Osteoblast (primary cell): ENCODE results near the gene ADARB1. TPM values are rescaled to one million over a fixed set of nuclear protein-coding genes. Genes with fewer than 3 reads are reported as not detected.

Experiments
- DNase-seq: peaks from one replicate; pipeline ENCODE4 v3.0.0; 2011; ENCODE audit warnings: low spot score, mixed read lengths; ENCODE audit not compliant: insufficient read length; ENCODE audit errors: missing footprints
- H2AFZ ChIP-seq: 2 replicates; pipeline ENCODE4 v1.6.0; 2011; ENCODE audit warnings: mild to moderate bottlenecking, low read length
- H3K27ac ChIP-seq: 2 replicates; pipeline ENCODE4 v1.5.1; 2011; ENCODE audit warnings: mild to moderate bottlenecking, low read depth, low read length, moderate library complexity
- H3K27me3 ChIP-seq: 2 replicates; pipeline ENCODE4 v1.6.0; 2012; ENCODE audit warnings: mild to moderate bottlenecking, control low read depth, inconsistent platforms, low read length, moderate library complexity; ENCODE audit not compliant: insufficient read depth
- H3K36me3 ChIP-seq: 2 replicates; pipeline ENCODE4 v1.5.1; 2011; ENCODE audit warnings: mild to moderate bottlenecking, low read length, control low read depth, moderate library complexity; ENCODE audit not compliant: insufficient read depth
- H3K4me1 ChIP-seq: 2 replicates; pipeline ENCODE4 v1.5.1; 2011; ENCODE audit warnings: mild to moderate bottlenecking, low read length, control low read depth, moderate library complexity; ENCODE audit not compliant: insufficient read depth
- H3K4me2 ChIP-seq: 2 replicates; pipeline ENCODE4 v1.6.0; 2011; ENCODE audit warnings: mild to moderate bottlenecking, low read length; ENCODE audit not compliant: insufficient read depth
- H3K4me3 ChIP-seq: fragments of 200-600 bp; sonication (generic); 3 replicates; pipeline ENCODE4 v1.5.1; 2012; ENCODE audit warnings: mild to moderate bottlenecking, low read length, inconsistent platforms; ENCODE audit not compliant: insufficient read depth
- H3K79me2 ChIP-seq: 2 replicates; pipeline ENCODE4 v1.6.0; 2012; ENCODE audit warnings: mild to moderate bottlenecking, low read length, control low read depth, inconsistent platforms; ENCODE audit not compliant: insufficient read depth
- H3K9me3 ChIP-seq: 2 replicates; pipeline ENCODE4 v1.5.1; 2011; ENCODE audit warnings: low read depth, low read length, control low read depth
- H4K20me1 ChIP-seq: 2 replicates; pipeline ENCODE4 v1.6.0; 2012; ENCODE audit warnings: mild to moderate bottlenecking, low read length, control low read depth; ENCODE audit not compliant: insufficient read depth
- total RNA-seq: library from RNA; depleted of rRNA; stranded (reverse); fragments of >200 nt; gene quantifications from 2 replicates; pipeline ENCODE4 v1.2.3, GENCODE V29; 2012
- TF ChIP-seq, protein P1 (sequence below): IDR thresholded peaks from 2 replicates; pipeline ENCODE4 v1.5.1; 2011; ENCODE audit warnings: mild to moderate bottlenecking, low read depth, low read length, moderate library complexity; ENCODE audit errors: extremely low read depth

Gene ADARB1
- total RNA-seq, 1 donor = 19.5 TPM

GRCh38 chr21:45117314-45117713 lies 42.9 kb downstream of the ADARB1 start:
- Histone ChIP-seq H3K79me2 (peaks cover 19% of the 10 kb centered on the region), H3K36me3 (no peaks in the 10 kb centered on the region), H3K27ac (no peak overlapping the region), H3K9me3 (no peaks in the 10 kb centered on the region), H2AFZ (no peak overlapping the region), H3K4me3 (no peak overlapping the region), H3K27me3 (no peaks in the 10 kb centered on the region), H3K4me1 (no peaks in the 10 kb centered on the region), H4K20me1 (peaks cover 19% of the 10 kb centered on the region), H3K4me2 (no peak overlapping the region)
- no peak for DNase-seq
- TF ChIP-seq, protein P1, sequence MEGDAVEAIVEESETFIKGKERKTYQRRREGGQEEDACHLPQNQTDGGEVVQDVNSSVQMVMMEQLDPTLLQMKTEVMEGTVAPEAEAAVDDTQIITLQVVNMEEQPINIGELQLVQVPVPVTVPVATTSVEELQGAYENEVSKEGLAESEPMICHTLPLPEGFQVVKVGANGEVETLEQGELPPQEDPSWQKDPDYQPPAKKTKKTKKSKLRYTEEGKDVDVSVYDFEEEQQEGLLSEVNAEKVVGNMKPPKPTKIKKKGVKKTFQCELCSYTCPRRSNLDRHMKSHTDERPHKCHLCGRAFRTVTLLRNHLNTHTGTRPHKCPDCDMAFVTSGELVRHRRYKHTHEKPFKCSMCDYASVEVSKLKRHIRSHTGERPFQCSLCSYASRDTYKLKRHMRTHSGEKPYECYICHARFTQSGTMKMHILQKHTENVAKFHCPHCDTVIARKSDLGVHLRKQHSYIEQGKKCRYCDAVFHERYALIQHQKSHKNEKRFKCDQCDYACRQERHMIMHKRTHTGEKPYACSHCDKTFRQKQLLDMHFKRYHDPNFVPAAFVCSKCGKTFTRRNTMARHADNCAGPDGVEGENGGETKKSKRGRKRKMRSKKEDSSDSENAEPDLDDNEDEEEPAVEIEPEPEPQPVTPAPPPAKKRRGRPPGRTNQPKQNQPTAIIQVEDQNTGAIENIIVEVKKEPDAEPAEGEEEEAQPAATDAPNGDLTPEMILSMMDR = no peak

DNA sequence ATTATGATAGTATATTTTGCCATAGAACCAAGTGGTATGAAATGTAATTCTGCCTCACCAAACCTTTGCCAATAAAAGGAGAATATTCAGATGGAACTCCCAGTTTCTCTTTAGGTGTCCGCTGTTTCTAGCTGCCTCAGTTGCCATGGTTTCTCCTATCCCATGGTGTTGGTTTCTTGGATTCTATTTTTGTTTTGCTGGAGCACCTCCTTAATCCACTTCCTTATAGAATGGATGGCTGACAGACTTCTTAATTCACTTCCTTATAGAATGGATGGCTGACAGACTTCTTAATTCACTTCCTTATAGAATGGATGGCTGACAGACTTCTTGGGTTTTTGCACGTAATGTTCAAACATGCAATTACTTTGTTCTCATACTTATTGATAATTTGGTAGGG lies 43.7 kb downstream of the ADARB1 start:
- H4K20me1 ChIP-seq = peaks cover 22% of the 10 kb centered on the region
- H3K4me2 ChIP-seq = no peak overlapping the region
- DNase-seq = no peak
- no peak overlapping the region for H2AFZ ChIP-seq
- H3K4me1 ChIP-seq = no peaks in the 10 kb centered on the region
- no peaks in the 10 kb centered on the region for H3K27me3 ChIP-seq
- H3K4me3 ChIP-seq = no peak overlapping the region
- H3K36me3 ChIP-seq = no peaks in the 10 kb centered on the region
- TF ChIP-seq, protein P1 = no peak
- H3K27ac ChIP-seq = no peak overlapping the region
- H3K79me2 ChIP-seq = peaks cover 15% of the 10 kb centered on the region
- H3K9me3 ChIP-seq = no peaks in the 10 kb centered on the region

DNA sequence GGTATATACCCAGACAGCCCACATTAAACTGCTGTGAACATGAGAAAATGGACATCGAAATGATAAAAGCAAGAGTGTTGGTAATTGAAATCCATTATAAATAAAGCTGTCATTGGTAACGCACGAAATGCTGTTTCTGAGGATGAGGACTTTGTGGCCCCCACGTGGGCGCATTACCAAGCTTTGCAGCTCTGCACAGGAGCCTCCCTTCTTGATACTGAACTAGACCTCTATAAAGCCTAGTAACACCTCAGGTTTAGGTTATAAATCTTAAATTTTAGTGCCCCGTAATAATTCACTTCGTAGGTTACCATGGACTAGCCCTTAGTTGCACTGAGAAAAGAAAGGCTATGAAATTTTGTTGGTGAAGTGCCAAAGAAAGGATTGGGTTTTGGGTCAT lies 45.4 kb downstream of the ADARB1 start:
- H3K36me3 ChIP-seq = no peaks in the 10 kb centered on the region
- H3K9me3 ChIP-seq = no peaks in the 10 kb centered on the region
- no peak for DNase-seq
- TF ChIP-seq, protein P1 = no peak
- H3K4me1 ChIP-seq = no peaks in the 10 kb centered on the region
- H2AFZ ChIP-seq = no peak overlapping the region
- H3K4me2 ChIP-seq = no peak overlapping the region
- H4K20me1 ChIP-seq = peaks cover 13% of the 10 kb centered on the region
- H3K4me3 ChIP-seq = no peak overlapping the region
- no peaks in the 10 kb centered on the region for H3K27me3 ChIP-seq
- H3K27ac ChIP-seq = no peak overlapping the region
- H3K79me2 ChIP-seq = peaks cover 12% of the 10 kb centered on the region

- TF ChIP-seq, protein P1 = no peak
- H4K20me1 ChIP-seq = peaks cover 13% of the 10 kb centered on the region
- no peak overlapping the region for H2AFZ ChIP-seq
- H3K4me2 ChIP-seq = no peak overlapping the region
- no peaks in the 10 kb centered on the region for H3K36me3 ChIP-seq
- no peak for DNase-seq
- H3K79me2 ChIP-seq = peaks cover 10% of the 10 kb centered on the region
- H3K4me1 ChIP-seq = no peaks in the 10 kb centered on the region
- H3K27me3 ChIP-seq = no peaks in the 10 kb centered on the region
- no peaks in the 10 kb centered on the region for H3K9me3 ChIP-seq
- H3K27ac ChIP-seq = no peak overlapping the region
- H3K4me3 ChIP-seq = no peak overlapping the region
These were observed 46.6 kb downstream of the ADARB1 start for GRCh38 chr21:45120975-45121374.
